Measurements from ENCODE around the gene PTPRU. TPM values are rescaled to one million over a fixed set of nuclear protein-coding genes. Genes with fewer than 3 reads are reported as not detected.

Gene PTPRU
- total RNA-seq, 1 experiment from 2014 or later, result 54.5 TPM

DNA sequence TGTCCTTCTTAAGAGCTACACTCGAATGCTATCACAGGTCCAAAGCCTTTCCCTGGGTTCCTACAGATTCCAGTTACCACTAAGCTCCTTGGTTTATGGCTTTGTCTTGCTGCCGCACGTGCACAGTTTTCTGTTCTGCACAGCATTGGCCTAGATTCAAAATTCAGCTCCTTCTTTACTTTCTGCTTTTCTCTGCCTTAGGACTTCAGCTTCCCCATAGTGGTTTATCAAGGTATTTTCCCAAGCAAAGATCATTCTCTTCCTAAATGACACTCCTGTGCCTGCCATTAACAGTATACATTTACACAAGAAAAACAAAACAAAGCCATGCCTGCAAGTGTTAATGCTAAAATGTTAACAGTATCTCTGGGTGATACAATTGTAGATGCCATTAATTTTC, 41.8 kb downstream of the PTPRU start:
- H3K27ac Mint-ChIP-seq (ENCODE audit: unreplicated experiment), result no peak overlapping the region
- H3K4me3 Mint-ChIP-seq (ENCODE audit: low read depth, unreplicated experiment), result no peak overlapping the region
- no TSS peak for BruUV-seq (replicated peaks)
- no peak for DNase-seq
- H3K4me1 Mint-ChIP-seq (ENCODE audit: low read depth, unreplicated experiment), result peaks cover 13% of the 10 kb centered on the region
- H3K9me3 Mint-ChIP-seq (ENCODE audit: low read depth, unreplicated experiment), result no peaks in the 10 kb centered on the region
- CTCF ChIA-PET, result no interaction called here
- intact Hi-C loops (cut with micrococcal nuclease; ENCODE audit: unreplicated experiment), result no loop called here
- TF ChIP-seq, protein P1, sequence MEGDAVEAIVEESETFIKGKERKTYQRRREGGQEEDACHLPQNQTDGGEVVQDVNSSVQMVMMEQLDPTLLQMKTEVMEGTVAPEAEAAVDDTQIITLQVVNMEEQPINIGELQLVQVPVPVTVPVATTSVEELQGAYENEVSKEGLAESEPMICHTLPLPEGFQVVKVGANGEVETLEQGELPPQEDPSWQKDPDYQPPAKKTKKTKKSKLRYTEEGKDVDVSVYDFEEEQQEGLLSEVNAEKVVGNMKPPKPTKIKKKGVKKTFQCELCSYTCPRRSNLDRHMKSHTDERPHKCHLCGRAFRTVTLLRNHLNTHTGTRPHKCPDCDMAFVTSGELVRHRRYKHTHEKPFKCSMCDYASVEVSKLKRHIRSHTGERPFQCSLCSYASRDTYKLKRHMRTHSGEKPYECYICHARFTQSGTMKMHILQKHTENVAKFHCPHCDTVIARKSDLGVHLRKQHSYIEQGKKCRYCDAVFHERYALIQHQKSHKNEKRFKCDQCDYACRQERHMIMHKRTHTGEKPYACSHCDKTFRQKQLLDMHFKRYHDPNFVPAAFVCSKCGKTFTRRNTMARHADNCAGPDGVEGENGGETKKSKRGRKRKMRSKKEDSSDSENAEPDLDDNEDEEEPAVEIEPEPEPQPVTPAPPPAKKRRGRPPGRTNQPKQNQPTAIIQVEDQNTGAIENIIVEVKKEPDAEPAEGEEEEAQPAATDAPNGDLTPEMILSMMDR (IDR thresholded peaks at IDR 0.05; ENCODE audit: unreplicated experiment), result no peak
- H3K36me3 Mint-ChIP-seq (ENCODE audit: insufficient read depth, unreplicated experiment), result peaks cover 5% of the 10 kb centered on the region
- H3K27me3 Mint-ChIP-seq (ENCODE audit: unreplicated experiment), result no peaks in the 10 kb centered on the region

DNA sequence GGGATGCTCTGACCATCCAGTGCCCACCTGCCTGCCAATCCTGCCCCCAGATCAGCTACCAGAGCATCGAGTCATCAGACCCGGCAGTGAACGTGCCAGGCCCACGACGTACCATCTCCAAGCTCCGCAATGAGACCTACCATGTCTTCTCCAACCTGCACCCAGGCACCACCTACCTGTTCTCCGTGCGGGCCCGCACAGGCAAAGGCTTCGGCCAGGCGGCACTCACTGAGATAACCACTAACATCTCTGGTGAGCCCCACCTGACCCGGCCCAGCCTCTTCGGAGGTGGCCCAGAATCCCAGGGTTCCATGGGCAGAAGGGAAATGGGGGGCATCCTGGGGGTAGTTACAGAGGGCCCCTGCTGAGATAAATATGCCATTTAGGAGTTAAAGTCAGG, 43.1 kb downstream of the PTPRU start:
- TF ChIP-seq, protein P1 (IDR thresholded peaks at IDR 0.05; ENCODE audit: unreplicated experiment), result no peak
- Mint-ChIP-seq H3K27ac (ENCODE audit: unreplicated experiment) (no peak overlapping the region), H3K4me3 (ENCODE audit: low read depth, unreplicated experiment) (no peak overlapping the region), H3K36me3 (ENCODE audit: insufficient read depth, unreplicated experiment) (peaks cover 5% of the 10 kb centered on the region), H3K4me1 (ENCODE audit: low read depth, unreplicated experiment) (peaks cover 13% of the 10 kb centered on the region), H3K27me3 (ENCODE audit: unreplicated experiment) (no peaks in the 10 kb centered on the region), H3K9me3 (ENCODE audit: low read depth, unreplicated experiment) (no peaks in the 10 kb centered on the region)
- no peak for DNase-seq
- BruUV-seq (replicated peaks), result no TSS peak
- intact Hi-C loops (cut with micrococcal nuclease; ENCODE audit: unreplicated experiment), result no loop called here
- CTCF ChIA-PET, result no interaction called here

DNA sequence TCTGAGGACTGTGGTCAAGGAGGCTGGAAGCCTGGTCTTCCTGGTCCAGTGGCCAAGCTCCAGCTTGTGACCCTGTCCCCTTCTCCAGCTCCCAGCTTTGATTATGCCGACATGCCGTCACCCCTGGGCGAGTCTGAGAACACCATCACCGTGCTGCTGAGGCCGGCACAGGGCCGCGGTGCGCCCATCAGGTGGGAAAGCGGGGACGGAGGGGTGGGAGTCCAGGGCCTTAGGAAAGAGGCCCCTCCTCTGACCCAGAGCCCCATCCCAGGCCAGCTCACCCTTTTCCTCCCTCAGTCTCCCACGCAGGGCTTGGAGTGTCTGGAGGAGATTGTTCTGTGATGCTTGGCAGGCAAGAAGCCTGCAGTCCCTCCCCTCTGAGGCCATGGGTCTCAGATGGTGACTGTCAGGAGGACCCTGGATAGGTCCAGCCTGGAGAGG, 43.6 kb downstream of the PTPRU start:
- Mint-ChIP-seq H3K4me1 (ENCODE audit: low read depth, unreplicated experiment) (peaks cover 13% of the 10 kb centered on the region), H3K27me3 (ENCODE audit: unreplicated experiment) (no peaks in the 10 kb centered on the region), H3K27ac (ENCODE audit: unreplicated experiment) (no peak overlapping the region), H3K9me3 (ENCODE audit: low read depth, unreplicated experiment) (no peaks in the 10 kb centered on the region), H3K4me3 (ENCODE audit: low read depth, unreplicated experiment) (no peak overlapping the region), H3K36me3 (ENCODE audit: insufficient read depth, unreplicated experiment) (peaks cover 5% of the 10 kb centered on the region)
- intact Hi-C loops (cut with micrococcal nuclease; ENCODE audit: unreplicated experiment), result no loop called here
- no peak for DNase-seq
- no TSS peak for BruUV-seq (replicated peaks)
- CTCF ChIA-PET, result no interaction called here
- TF ChIP-seq, protein P1 (IDR thresholded peaks at IDR 0.05; ENCODE audit: unreplicated experiment), result no peak

DNA sequence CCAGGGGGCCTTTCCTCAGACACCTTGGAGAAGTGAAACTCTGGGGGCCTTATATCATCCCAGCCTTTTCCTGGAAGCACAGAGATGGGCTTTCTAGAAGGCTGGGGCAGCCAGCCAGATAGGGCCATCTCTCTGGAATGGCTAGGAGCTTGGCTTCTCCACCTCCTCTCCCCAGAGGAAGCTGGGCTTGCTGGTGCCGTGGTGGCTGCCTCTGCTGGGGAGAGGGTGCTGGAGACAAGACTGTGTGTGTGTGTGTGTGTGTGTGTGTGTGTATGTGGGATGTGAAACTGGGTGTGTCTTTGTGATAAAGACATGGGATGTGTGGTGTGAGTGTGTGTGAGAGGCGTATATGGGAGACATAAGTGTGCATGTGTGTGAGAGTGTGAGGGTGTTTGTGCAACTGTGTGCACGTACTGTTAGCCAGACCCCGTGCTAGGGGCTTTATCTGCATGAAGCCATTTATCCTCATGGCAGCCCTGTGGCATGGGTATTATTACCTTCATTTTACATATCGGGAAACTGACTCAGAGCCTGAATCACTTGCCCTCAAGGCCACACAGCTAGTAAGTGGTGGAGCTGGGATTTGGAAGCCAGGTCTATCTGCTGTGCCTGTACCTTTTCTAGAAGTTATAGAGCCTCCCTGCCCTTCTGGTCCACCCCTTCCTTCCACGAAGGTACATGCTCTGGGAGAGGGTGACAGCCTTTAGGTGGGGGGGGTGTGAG, 44.2 kb downstream of the PTPRU start:
- Mint-ChIP-seq H3K36me3 (ENCODE audit: insufficient read depth, unreplicated experiment) (peaks cover 5% of the 10 kb centered on the region), H3K4me1 (ENCODE audit: low read depth, unreplicated experiment) (peaks cover 13% of the 10 kb centered on the region), H3K27ac (ENCODE audit: unreplicated experiment) (no peak overlapping the region), H3K4me3 (ENCODE audit: low read depth, unreplicated experiment) (no peak overlapping the region), H3K27me3 (ENCODE audit: unreplicated experiment) (no peaks in the 10 kb centered on the region), H3K9me3 (ENCODE audit: low read depth, unreplicated experiment) (no peaks in the 10 kb centered on the region)
- TF ChIP-seq, protein P1 (IDR thresholded peaks at IDR 0.05; ENCODE audit: unreplicated experiment), result no peak
- CTCF ChIA-PET, result no interaction called here
- no TSS peak for BruUV-seq (replicated peaks)
- no peak for DNase-seq
- intact Hi-C loops (cut with micrococcal nuclease; ENCODE audit: unreplicated experiment), result no loop called here
